Measurements from ENCODE around the gene FBXW8.

FBXW8 gene

DNA sequence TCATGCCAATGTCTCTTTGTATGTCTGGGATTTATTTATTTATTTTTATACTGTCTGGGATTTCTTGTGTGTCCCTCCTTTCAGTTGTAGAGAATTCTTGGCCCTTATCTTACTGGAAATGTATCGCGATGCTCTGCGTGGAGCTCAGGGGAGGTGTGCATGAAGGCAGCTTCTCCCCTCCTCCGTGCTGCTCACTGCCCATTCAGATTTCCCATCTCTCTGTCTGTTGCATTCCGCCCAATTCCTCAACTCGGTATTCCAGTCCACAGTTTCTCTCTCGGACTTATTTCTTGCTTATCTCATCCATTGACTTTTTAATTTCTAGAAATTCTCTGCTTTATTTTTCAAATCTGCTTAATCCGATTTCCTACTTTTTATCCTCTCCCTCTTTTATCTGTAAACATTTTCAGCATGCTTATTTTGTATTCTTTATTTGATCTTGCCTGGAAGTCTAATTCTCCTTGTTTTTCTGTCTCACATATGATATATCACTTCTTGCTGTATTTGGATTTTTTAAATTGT, 93.2 kb downstream of the FBXW8 start:
- DNase-seq (ENCODE audit: low read depth) = no peak
- H3K4me3 ChIP-seq (ENCODE audit: low read depth, low read length) = no peak overlapping the region

DNA sequence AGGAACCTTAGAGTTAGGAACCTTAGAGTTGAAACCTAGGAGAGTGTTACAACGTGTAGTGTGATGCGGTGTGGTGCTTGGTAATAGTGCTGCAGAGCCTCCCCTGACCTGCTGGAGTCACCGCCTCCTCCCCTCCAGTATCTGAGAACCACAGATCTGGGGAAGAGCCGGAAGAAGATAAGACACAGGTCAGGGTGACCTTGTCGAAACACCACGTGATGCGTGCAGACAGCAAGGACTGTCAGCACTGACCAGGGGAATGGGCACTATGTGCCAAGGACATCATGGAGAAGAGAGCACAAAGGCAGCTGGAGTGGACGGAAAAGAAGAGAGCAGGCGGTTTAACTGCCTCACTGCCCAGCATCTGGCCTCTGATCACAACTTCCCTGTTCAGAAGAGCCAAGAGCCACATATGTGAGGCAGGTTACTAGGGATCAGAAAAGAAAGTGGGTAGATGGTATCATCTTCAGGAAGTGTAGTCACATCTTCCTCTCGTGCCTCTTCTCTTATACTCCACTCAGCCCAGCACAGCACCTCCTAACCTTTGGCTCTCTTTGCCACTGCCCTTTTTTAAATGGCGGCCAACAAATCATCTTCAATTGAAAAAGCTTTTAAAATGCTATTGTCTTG, 94.8 kb downstream of the FBXW8 start:
- DNase-seq (ENCODE audit: low read depth) = no peak
- no peak overlapping the region for H3K4me3 ChIP-seq (ENCODE audit: low read depth, low read length)
- TF ChIP-seq, protein P1, sequence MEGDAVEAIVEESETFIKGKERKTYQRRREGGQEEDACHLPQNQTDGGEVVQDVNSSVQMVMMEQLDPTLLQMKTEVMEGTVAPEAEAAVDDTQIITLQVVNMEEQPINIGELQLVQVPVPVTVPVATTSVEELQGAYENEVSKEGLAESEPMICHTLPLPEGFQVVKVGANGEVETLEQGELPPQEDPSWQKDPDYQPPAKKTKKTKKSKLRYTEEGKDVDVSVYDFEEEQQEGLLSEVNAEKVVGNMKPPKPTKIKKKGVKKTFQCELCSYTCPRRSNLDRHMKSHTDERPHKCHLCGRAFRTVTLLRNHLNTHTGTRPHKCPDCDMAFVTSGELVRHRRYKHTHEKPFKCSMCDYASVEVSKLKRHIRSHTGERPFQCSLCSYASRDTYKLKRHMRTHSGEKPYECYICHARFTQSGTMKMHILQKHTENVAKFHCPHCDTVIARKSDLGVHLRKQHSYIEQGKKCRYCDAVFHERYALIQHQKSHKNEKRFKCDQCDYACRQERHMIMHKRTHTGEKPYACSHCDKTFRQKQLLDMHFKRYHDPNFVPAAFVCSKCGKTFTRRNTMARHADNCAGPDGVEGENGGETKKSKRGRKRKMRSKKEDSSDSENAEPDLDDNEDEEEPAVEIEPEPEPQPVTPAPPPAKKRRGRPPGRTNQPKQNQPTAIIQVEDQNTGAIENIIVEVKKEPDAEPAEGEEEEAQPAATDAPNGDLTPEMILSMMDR (IDR thresholded peaks at IDR 0.05; ENCODE audit: low read depth, low read length, missing control alignments) = no peak

More for the DNA sequence above, 93.2 kb downstream of the FBXW8 start:
- TF ChIP-seq, protein P1 (IDR thresholded peaks at IDR 0.05; ENCODE audit: low read depth, low read length, missing control alignments) = no peak

DNA sequence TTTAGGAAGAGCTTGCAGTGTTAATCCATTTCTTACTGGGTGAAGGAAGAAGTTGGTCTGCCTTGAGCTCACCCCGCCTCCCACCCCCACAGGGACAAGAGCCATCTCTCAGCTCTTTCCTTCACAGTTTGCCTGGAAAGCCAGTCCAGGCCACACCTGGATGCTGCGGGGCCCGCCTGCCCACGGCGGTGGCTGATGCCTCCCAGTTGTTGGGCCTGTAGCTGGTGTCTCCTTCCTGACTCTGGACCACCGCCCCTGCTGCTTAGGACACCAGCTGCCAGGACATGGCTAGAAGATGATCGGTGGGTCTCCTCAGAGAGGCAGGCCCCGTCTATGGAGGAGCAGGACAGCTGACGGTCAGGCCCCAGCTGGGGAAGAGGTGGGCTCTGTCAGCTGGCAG, 95.6 kb downstream of the FBXW8 start:
- TF ChIP-seq, protein P1 (IDR thresholded peaks at IDR 0.05; ENCODE audit: low read depth, low read length, missing control alignments) = no peak
- no peak overlapping the region for H3K4me3 ChIP-seq (ENCODE audit: low read depth, low read length)
- no peak for DNase-seq (ENCODE audit: low read depth)

DNA sequence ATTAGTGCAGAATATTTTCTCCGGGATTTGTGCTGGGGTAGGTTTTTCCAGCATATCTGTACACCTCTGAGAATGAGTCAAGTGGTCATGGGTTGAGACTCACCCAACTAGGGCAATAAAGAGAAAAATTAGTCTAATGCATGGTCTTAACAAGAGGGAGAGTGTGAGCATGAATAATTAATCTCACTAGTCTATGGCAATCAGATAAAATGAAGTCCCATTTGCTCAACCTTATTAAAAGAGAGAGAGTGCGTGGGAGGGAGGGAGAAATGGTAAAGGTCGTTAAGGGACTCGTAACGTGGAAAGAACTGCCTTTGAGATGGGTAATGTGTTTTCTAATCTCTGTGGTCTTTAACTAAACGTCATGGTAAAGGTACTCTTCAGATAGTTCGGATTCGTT, 96.8 kb downstream of the FBXW8 start:
- TF ChIP-seq, protein P1 (IDR thresholded peaks at IDR 0.05; ENCODE audit: low read depth, low read length, missing control alignments) = no peak
- no peak for DNase-seq (ENCODE audit: low read depth)
- no peak overlapping the region for H3K4me3 ChIP-seq (ENCODE audit: low read depth, low read length)

DNA sequence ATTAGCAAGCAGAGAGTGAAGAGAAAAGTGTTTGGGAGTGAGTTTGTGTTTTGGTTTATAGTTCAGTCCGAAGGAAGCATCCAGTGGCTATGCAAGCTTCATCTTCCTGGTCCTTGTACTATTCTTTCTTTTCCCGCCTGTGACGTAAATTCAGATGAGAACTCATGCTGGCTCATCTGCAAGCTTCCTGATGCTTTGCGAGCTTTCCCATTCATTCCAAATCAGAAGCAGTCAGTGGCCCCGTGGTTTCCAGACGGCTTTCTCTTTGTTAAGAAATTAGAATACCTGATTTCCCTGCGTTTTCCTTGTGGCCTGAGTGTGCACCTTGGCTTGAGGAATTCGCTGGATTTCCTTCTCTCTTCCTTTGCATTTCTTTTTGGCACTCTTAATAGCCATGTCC, 99.0 kb downstream of the FBXW8 start:
- H3K4me3 ChIP-seq (ENCODE audit: low read depth, low read length) = no peak overlapping the region
- DNase-seq (ENCODE audit: low read depth) = no peak
- TF ChIP-seq, protein P1 (IDR thresholded peaks at IDR 0.05; ENCODE audit: low read depth, low read length, missing control alignments) = no peak

DNA sequence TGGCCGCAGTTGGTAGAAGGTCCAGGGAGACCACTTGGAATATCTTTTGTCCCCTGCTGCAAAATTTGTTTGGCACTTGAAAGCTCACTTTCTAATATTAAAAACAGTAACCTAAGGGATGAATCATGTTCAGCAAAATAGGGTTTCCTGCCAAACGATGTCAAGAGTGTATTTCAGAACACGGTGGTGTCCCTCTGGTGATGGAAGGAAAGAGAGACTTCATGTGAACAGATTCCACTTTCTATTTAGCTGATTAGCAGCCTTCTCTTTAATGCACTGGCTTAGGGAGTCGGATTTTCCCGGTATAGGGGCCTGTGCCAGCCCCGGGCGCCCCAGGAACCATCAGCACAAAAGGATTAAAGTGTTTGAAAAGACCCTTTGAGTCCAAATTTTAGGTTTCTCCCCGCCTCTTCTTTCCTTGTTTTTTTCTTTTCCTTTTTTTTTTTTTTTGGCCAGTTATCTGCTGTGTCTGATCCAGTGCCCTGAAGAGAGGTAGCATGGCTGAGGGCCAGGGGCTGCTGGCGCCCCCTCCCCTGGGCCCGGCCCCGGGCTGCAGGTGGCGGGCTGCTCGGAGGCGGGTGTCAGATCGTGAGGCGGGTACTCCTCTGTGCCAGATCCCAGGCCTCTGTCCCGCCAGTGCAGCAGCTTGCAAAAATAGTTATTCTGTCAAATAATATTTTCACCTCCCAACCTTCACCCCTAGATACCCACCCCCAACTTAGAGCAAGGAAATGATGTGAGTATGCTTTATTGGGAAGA, 100.1 kb downstream of the FBXW8 start:
- DNase-seq (ENCODE audit: low read depth) = no peak
- H3K4me3 ChIP-seq (ENCODE audit: low read depth, low read length) = no peak overlapping the region
- TF ChIP-seq, protein P1 (IDR thresholded peaks at IDR 0.05; ENCODE audit: low read depth, low read length, missing control alignments) = no peak

Measured in GM12864 (cell line).